Mesodermal cell (in vitro differentiated cells): ENCODE data around the gene STEAP3.

ENCODE experiments used
- H3K27ac ChIP-seq: 2 replicates; pipeline ENCODE4 v1.7.0; 2013; ENCODE audit warnings: mild to moderate bottlenecking, low read depth, low read length, moderate library complexity; ENCODE audit not compliant: severe bottlenecking
- H3K36me3 ChIP-seq: 2 replicates; pipeline ENCODE4 v1.7.1; 2013; ENCODE audit warnings: mild to moderate bottlenecking, low read length, moderate library complexity; ENCODE audit not compliant: control insufficient read depth, insufficient read depth
- H3K4me1 ChIP-seq: one replicate; pipeline ENCODE4 v1.7.1; 2013; ENCODE audit warnings: mild to moderate bottlenecking, low read length; ENCODE audit not compliant: insufficient read depth, control insufficient read depth, poor library complexity, severe bottlenecking
- H3K4me3 ChIP-seq: 2 replicates; pipeline ENCODE4 v1.7.0; 2013; ENCODE audit warnings: low read length, control low read depth, mild to moderate bottlenecking; ENCODE audit not compliant: insufficient read depth, poor library complexity, severe bottlenecking; ENCODE audit errors: extremely low read depth
- H3K9me3 ChIP-seq: 2 replicates; pipeline ENCODE4 v1.7.1; 2013; ENCODE audit warnings: mild to moderate bottlenecking, low read length, moderate library complexity; ENCODE audit not compliant: control insufficient read depth
- WGBS, 2 experiments: methylation state at CpG; one replicate each; pipeline ENCODE4 v1.1.5; 2013; ENCODE audit warnings: missing lambda C conversion rate in 2 of 2; ENCODE audit not compliant: insufficient coverage in 2 of 2; 5-methylcytosine and 5-hydroxymethylcytosine counted together

STEAP3 gene

DNA sequence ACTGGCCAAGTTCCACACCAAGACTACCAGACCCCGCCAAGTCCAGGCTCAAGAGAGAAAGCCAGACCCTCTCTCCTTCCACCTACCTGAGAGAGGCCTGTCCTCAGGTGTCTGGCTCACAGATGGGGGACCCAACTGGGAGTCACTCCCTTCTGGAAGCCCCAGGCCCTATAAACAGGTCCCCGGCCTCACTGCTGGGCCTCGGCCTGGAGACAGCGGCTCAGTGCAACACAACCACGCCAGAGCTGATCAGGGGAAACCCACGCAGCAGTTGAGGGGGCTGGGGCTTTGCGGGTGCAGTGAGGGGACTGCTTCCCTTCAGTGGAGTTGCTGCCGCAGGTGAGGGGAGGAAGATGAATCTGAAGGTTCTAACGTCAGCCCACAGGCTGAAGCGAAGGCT, 42.2 kb upstream of the STEAP3 start:
- Histone ChIP-seq H3K36me3 (no peaks in the 10 kb centered on the region), H3K4me3 (no peak overlapping the region), H3K27ac (no peak overlapping the region), H3K9me3 (no peaks in the 10 kb centered on the region), H3K4me1 (no peaks in the 10 kb centered on the region)
- 89 to 92% methylated on average over 9 to 10 of the region's 10 CpGs for WGBS, 2 experiments

DNA sequence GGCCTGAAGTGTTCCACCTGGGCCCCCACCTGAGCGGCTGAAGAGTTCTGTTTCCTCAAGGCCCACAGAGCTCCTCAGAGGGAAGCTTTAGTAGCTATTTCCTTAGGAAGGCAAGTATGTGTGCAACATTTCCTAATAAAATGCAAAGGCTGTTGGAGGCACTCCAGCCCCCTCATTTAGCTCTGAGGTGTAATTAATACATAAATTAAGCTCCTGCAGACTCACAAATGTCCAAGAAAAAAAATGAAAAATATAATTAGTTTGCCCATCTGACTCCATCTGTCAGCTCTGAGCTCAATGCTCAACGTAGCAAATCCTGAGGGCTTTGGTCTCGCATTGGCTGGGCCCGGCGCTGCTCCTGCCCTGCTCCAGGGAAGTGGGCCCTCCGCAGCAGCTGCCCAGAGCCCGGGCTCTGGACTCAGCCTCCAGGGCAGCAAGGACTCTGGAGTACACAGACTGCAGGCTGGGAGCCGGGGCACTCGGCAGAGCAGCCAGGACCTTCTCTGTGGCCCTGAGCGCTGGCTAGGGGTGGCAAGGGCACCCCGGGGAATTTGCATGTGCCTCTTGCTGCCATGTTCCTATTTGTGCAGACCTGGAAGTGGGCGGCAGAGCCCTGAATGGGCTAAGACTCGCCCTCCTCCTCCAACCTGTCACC, 41.7 kb upstream of the STEAP3 start:
- Histone ChIP-seq H3K4me3 (no peak overlapping the region), H3K27ac (no peak overlapping the region), H3K9me3 (no peaks in the 10 kb centered on the region), H3K4me1 (no peaks in the 10 kb centered on the region), H3K36me3 (no peaks in the 10 kb centered on the region)
- 84 to 87% methylated on average over 11 of the region's 13 CpGs for WGBS, 2 experiments

DNA sequence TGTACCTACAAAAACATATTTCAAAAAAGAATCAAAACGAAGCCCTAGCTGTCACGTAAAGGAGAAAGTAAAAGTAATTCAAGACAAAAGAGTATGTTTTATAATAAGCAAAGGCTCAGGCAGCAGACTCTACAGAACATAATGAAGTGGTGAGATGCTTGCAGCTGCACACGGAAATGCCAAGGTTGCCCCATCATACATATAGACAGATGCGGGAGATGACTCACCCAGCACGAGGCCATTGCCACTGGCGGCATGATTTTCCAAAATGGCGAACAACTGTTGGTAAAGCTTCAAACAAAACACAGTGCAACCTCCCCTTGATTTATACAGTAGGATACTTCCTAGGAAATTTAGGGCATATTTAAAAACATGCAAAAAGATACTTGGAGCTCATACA, 39.1 kb upstream of the STEAP3 start:
- no peaks in the 10 kb centered on the region for H3K4me1 ChIP-seq
- H3K4me3 ChIP-seq, result no peak overlapping the region
- 83 to 100% methylated on average over 1 to 2 of the region's 7 CpGs for WGBS, 2 experiments
- no peak overlapping the region for H3K27ac ChIP-seq
- H3K9me3 ChIP-seq, result no peaks in the 10 kb centered on the region
- H3K36me3 ChIP-seq, result no peaks in the 10 kb centered on the region

DNA sequence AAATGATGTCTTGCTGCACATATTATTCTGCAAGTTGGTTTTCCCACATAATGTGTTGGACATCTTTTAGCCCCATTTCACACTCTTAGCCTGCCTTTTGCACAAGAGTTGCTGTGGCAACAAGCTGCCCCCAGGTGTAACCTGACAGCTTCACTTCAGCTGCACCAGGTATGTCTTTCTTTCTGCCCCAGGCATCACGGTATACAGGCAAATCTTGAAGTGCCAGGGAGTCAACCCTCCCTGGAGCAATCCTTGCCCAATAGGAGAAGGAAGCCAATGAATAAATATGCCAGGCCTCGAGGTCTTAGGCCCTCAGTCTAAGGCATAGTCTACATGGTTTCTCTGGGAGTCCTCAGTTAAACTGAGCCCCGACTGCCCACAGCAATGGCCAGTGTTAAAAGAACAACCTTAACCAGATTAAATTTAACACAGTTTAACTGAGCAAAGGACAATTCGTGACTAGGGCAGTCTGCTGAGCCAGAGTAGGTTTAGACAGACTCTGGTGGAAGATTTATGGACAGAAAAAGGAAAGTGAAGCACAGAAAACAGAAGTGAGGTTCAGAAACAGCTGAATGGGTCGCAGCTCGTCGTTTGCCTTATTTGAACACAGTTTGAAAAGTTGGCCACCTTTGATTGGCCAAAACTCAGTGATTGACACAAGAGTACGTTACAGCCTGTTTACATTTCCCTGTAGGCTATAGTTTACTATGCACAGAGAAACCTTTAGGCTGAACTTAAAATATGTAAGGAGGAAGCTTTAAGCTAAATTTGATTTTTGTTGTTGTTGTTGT, 33.1 kb upstream of the STEAP3 start:
- H3K4me3 ChIP-seq, result no peak overlapping the region
- H3K27ac ChIP-seq, result no peak overlapping the region
- 74 to 82% methylated on average over 7 to 8 of the region's 8 CpGs for WGBS, 2 experiments
- no peaks in the 10 kb centered on the region for H3K9me3 ChIP-seq
- no peaks in the 10 kb centered on the region for H3K4me1 ChIP-seq
- no peaks in the 10 kb centered on the region for H3K36me3 ChIP-seq

- 48 to 76% methylated on average over 4 of the region's 6 CpGs for WGBS, 2 experiments
- no peak overlapping the region for H3K27ac ChIP-seq
- peaks cover 18% of the 10 kb centered on the region for H3K4me1 ChIP-seq
- H3K9me3 ChIP-seq, result no peaks in the 10 kb centered on the region
- H3K36me3 ChIP-seq, result no peaks in the 10 kb centered on the region
- no peak overlapping the region for H3K4me3 ChIP-seq
Measured at GRCh38 chr2:119192893-119193292, 30.7 kb upstream of the STEAP3 start.

DNA sequence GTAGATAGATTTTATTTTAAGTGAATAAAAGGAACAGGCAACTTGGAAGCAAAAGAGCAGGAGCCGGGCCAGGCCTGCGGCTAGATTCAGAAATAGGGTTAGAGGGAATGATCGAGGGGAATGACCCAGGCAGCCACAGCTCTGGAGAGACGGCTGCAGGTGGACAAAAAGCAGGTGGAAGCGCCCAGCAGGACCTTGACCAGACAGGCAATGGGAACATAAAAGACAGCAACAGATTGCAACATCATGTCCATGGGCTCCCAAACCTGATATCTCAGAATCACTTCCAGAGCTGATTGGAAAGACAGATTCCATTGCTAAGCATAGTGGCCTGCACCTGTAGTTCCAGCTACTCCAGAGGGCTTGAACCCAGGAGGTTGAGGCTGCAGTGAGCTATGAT, 28.6 kb upstream of the STEAP3 start:
- Histone ChIP-seq H3K36me3 (no peaks in the 10 kb centered on the region), H3K9me3 (no peaks in the 10 kb centered on the region), H3K4me3 (no peak overlapping the region), H3K27ac (no peak overlapping the region), H3K4me1 (peaks cover 31% of the 10 kb centered on the region)
- WGBS, 2 experiments, result 90 to 94% methylated on average over 5 of the region's 5 CpGs

DNA sequence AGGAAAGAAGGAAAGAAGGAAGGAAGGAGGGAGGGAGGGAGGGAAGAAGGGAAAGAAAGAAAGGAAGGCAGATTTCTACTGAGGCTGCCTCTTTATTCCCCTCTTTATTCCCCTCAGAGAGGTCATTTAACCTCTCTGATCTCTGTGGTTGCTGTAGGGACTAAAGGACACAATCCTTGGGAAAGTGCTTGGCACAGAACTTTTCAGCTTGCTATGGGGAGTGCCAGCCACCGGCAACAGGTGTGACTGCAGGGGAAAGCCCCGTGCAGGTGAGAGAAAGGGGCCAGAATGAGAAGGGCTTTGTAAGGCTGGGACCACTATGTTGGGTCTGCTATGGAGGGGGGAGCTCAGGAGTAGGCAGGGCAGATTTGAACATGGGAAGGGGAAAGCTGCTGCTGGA, 27.7 kb upstream of the STEAP3 start:
- H3K4me1 ChIP-seq, result peaks cover 31% of the 10 kb centered on the region
- H3K36me3 ChIP-seq, result no peaks in the 10 kb centered on the region
- H3K4me3 ChIP-seq, result no peak overlapping the region
- no peaks in the 10 kb centered on the region for H3K9me3 ChIP-seq
- 26 to 31% methylated on average over 2 of the region's 2 CpGs for WGBS, 2 experiments
- H3K27ac ChIP-seq, result peak overlapping the region; percentile 18

GRCh38 chr2:119196301-119197125, 27.1 kb upstream of the STEAP3 start:
- 35 to 39% methylated on average over 2 to 3 of the region's 7 CpGs for WGBS, 2 experiments
- Histone ChIP-seq H3K9me3 (no peaks in the 10 kb centered on the region), H3K4me3 (no peak overlapping the region), H3K4me1 (peaks cover 31% of the 10 kb centered on the region), H3K27ac (peak overlapping the region; percentile 45), H3K36me3 (no peaks in the 10 kb centered on the region)

- Histone ChIP-seq H3K4me1 (peaks cover 31% of the 10 kb centered on the region), H3K9me3 (no peaks in the 10 kb centered on the region), H3K27ac (peak overlapping the region; percentile 45), H3K4me3 (no peak overlapping the region), H3K36me3 (no peaks in the 10 kb centered on the region)
Measured at GRCh38 chr2:119197126-119197405, 26.6 kb upstream of the STEAP3 start.

GRCh38 chr2:119197529-119198239, 25.9 kb upstream of the STEAP3 start:
- WGBS, 2 experiments, result 89 to 91% methylated on average over 7 of the region's 10 CpGs
- H3K9me3 ChIP-seq, result no peaks in the 10 kb centered on the region
- no peak overlapping the region for H3K27ac ChIP-seq
- H3K36me3 ChIP-seq, result no peaks in the 10 kb centered on the region
- peaks cover 31% of the 10 kb centered on the region for H3K4me1 ChIP-seq
- no peak overlapping the region for H3K4me3 ChIP-seq
